Ectodermal cell (in vitro differentiated cells): ENCODE measurements around the gene KIF5C.

Source experiments
- H3K27ac ChIP-seq: 2 replicates; pipeline ENCODE4 v1.7.0; 2013; ENCODE audit warnings: mild to moderate bottlenecking, low read depth, low read length; ENCODE audit not compliant: insufficient read depth, poor library complexity, severe bottlenecking
- H3K27me3 ChIP-seq: 2 replicates; pipeline ENCODE4 v1.7.0; 2013; ENCODE audit warnings: mild to moderate bottlenecking, low read length; ENCODE audit not compliant: insufficient read depth, control insufficient read depth, poor library complexity, severe bottlenecking
- H3K36me3 ChIP-seq: one replicate; pipeline ENCODE4 v1.7.0; 2013; ENCODE audit warnings: low read length; ENCODE audit not compliant: control insufficient read depth, insufficient read depth
- H3K4me1 ChIP-seq: one replicate; pipeline ENCODE4 v1.7.0; 2013; ENCODE audit warnings: low read length; ENCODE audit not compliant: control insufficient read depth, insufficient read depth
- H3K4me3 ChIP-seq: 2 replicates; pipeline ENCODE4 v1.7.0; 2013; ENCODE audit warnings: low read depth, low read length, control low read depth; ENCODE audit not compliant: insufficient read depth
- H3K9me3 ChIP-seq: 2 replicates; pipeline ENCODE4 v1.7.0; 2013; ENCODE audit warnings: mild to moderate bottlenecking, low read length, moderate library complexity; ENCODE audit not compliant: control insufficient read depth
- WGBS, 2 experiments: methylation state at CpG; one replicate each; pipeline ENCODE4 v1.1.7; 2013; ENCODE audit warnings: missing lambda C conversion rate in 2 of 2; 5-methylcytosine and 5-hydroxymethylcytosine counted together

KIF5C gene

GRCh38 chr2:148885988-148886387 lies 11.0 kb downstream of the KIF5C start:
- no peak overlapping the region for H3K4me3 ChIP-seq

GRCh38 chr2:148887350-148888002 lies 12.4 kb downstream of the KIF5C start:
- Histone ChIP-seq H3K27me3 (no peaks in the 10 kb centered on the region), H3K4me1 (peaks cover 22% of the 10 kb centered on the region), H3K9me3 (peaks cover 1% of the 10 kb centered on the region), H3K36me3 (peaks cover 4% of the 10 kb centered on the region), H3K27ac (no peak overlapping the region), H3K4me3 (peak overlapping the region; percentile 53)
- WGBS, 2 experiments = 12 to 16% methylated on average over 12 to 15 of the region's 19 CpGs

More at GRCh38 chr2:148885988-148886387, 11.0 kb downstream of the KIF5C start:
- WGBS, 2 experiments = 82 to 86% methylated on average over 3 of the region's 3 CpGs
- H3K4me1 ChIP-seq = peaks cover 22% of the 10 kb centered on the region
- no peak overlapping the region for H3K27ac ChIP-seq
- H3K27me3 ChIP-seq = no peaks in the 10 kb centered on the region
- H3K9me3 ChIP-seq = no peaks in the 10 kb centered on the region
- H3K36me3 ChIP-seq = no peaks in the 10 kb centered on the region

- Histone ChIP-seq H3K4me3 (peak overlapping the region; percentile 53), H3K27me3 (no peaks in the 10 kb centered on the region), H3K27ac (no peak overlapping the region), H3K36me3 (peaks cover 5% of the 10 kb centered on the region), H3K9me3 (peaks cover 7% of the 10 kb centered on the region), H3K4me1 (peaks cover 22% of the 10 kb centered on the region)
- WGBS, 2 experiments = 1% methylated on average over 34 of the region's 34 CpGs
These were observed 13.0 kb downstream of the KIF5C start for GRCh38 chr2:148888003-148888501.

- no peak overlapping the region for H3K27ac ChIP-seq
- H3K36me3 ChIP-seq = peaks cover 5% of the 10 kb centered on the region
- no peak overlapping the region for H3K4me3 ChIP-seq
- peaks cover 7% of the 10 kb centered on the region for H3K9me3 ChIP-seq
- peaks cover 22% of the 10 kb centered on the region for H3K4me1 ChIP-seq
- H3K27me3 ChIP-seq = no peaks in the 10 kb centered on the region
These were observed 14.0 kb downstream of the KIF5C start for GRCh38 chr2:148888986-148889385.

- no peak overlapping the region for H3K27ac ChIP-seq
- peaks cover 7% of the 10 kb centered on the region for H3K9me3 ChIP-seq
- H3K27me3 ChIP-seq = no peaks in the 10 kb centered on the region
- peaks cover 7% of the 10 kb centered on the region for H3K4me1 ChIP-seq
- peaks cover 5% of the 10 kb centered on the region for H3K36me3 ChIP-seq
- no peak overlapping the region for H3K4me3 ChIP-seq
These were observed 18.9 kb downstream of the KIF5C start for GRCh38 chr2:148893906-148894305.

GRCh38 chr2:148896136-148896535 lies 21.1 kb downstream of the KIF5C start:
- WGBS, 2 experiments = 70 to 71% methylated on average over 4 of the region's 4 CpGs
- peaks cover 12% of the 10 kb centered on the region for H3K4me1 ChIP-seq
- peaks cover 7% of the 10 kb centered on the region for H3K9me3 ChIP-seq
- H3K27ac ChIP-seq = no peak overlapping the region
- no peaks in the 10 kb centered on the region for H3K27me3 ChIP-seq
- no peak overlapping the region for H3K4me3 ChIP-seq
- peaks cover 5% of the 10 kb centered on the region for H3K36me3 ChIP-seq

- Histone ChIP-seq H3K36me3 (no peaks in the 10 kb centered on the region), H3K4me3 (no peak overlapping the region), H3K27me3 (no peaks in the 10 kb centered on the region), H3K9me3 (no peaks in the 10 kb centered on the region), H3K27ac (no peak overlapping the region), H3K4me1 (peaks cover 12% of the 10 kb centered on the region)
- 93 to 95% methylated on average over 7 of the region's 7 CpGs for WGBS, 2 experiments
These were observed 24.8 kb downstream of the KIF5C start for GRCh38 chr2:148899638-148900318.

GRCh38 chr2:148900350-148900837 lies 25.4 kb downstream of the KIF5C start:
- WGBS, 2 experiments = 56 to 75% methylated on average over 1 to 2 of the region's 2 CpGs
- no peak overlapping the region for H3K27ac ChIP-seq
- peaks cover 12% of the 10 kb centered on the region for H3K4me1 ChIP-seq
- H3K9me3 ChIP-seq = no peaks in the 10 kb centered on the region
- H3K4me3 ChIP-seq = no peak overlapping the region
- H3K27me3 ChIP-seq = no peaks in the 10 kb centered on the region
- no peaks in the 10 kb centered on the region for H3K36me3 ChIP-seq

- Histone ChIP-seq H3K4me3 (no peak overlapping the region), H3K4me1 (peaks cover 12% of the 10 kb centered on the region), H3K9me3 (no peaks in the 10 kb centered on the region), H3K27me3 (no peaks in the 10 kb centered on the region), H3K27ac (no peak overlapping the region), H3K36me3 (no peaks in the 10 kb centered on the region)
- no CpG with 5 or more reads among the region's 1 CpG for WGBS, 2 experiments
These were observed 26.1 kb downstream of the KIF5C start for GRCh38 chr2:148901142-148901541.

GRCh38 chr2:148902798-148903197 lies 27.8 kb downstream of the KIF5C start:
- no peak overlapping the region for H3K27ac ChIP-seq
- H3K4me3 ChIP-seq = no peak overlapping the region
- H3K4me1 ChIP-seq = peaks cover 5% of the 10 kb centered on the region
- no peaks in the 10 kb centered on the region for H3K27me3 ChIP-seq
- 67 to 81% methylated on average over 1 of the region's 1 CpG for WGBS, 2 experiments
- no peaks in the 10 kb centered on the region for H3K36me3 ChIP-seq
- H3K9me3 ChIP-seq = peaks cover 4% of the 10 kb centered on the region
